GDM1 (cell line): ENCODE results near the gene CDCP1.
"Not testable (repeated sequence)": the region's sequence is repeated elsewhere in the genome, so short reads cannot be mapped to it uniquely, and the experiment has no call there.

ENCODE experiments used
- DNase-seq: peaks from one replicate; lab custom pipeline; 2025; lab: John Stamatoyannopoulos, UW

Gene CDCP1

DNA sequence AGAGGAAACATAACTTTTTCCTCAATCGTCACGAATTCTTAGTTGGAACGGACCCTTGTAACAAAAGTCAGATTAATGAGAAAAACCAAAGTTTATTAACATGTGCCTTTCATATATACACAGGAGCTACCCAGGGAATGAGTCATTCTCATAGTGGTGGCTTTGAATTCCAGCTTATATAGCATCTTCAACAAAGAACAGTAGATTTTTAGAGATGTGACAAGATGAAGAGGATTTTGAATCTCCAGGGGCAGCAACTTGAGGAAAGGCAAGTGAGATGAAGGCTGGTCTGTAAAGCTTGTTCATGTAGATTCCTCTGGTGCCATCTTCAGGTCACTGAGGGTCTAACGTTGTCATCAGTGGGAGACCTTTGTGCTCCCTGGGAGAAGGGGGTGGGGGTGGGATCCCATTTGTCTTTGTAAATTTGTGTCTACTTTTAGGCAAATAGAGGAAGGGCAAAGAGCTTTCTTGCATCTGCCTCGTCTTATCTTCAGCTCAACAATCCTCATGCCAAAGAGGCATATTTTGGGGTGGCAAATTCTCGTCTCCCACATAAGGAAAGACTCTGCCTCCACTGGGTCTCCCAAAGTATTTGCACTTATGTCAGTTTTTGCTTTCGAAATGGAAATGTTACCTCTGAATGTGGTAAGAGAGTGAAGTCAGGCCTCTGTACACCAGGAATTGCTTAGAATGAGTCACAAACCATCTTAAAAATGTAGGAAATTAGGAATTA, 90.6 kb downstream of the CDCP1 start:
- peak; percentile 4 for DNase-seq

- DNase-seq: no peak
Observed at GRCh38 chr3:45055032-45055410, 91.2 kb downstream of the CDCP1 start.

GRCh38 chr3:45054196-45054857, 91.9 kb downstream of the CDCP1 start:
- DNase-seq: no peak

- not testable (repeated sequence) for DNase-seq
Observed at GRCh38 chr3:45053805-45054195, 92.4 kb downstream of the CDCP1 start.

DNA sequence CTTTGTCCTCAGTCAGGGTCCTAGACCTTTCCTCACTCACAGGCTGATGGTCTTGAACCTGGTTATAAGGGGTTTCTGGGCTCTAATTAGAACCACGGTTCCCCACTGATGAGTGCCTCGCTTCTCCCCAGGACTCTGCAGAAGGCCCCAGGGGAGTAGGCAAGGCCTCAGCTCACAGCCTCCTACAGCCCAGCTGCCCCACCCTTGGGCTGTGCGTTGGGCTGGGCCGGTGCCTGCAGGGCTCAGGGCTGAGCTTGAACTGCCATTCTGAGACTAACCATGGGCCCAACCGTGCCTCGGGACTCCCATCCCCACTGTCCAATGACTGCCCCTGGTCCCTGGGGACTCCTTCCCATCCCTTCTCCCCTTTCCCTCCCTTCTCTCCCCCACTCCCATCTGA, 94.5 kb downstream of the CDCP1 start:
- DNase-seq: no peak

- DNase-seq: no peak
Observed at GRCh38 chr3:45049807-45050206, 96.4 kb downstream of the CDCP1 start.

- no peak for DNase-seq
Observed at GRCh38 chr3:45048244-45048643, 97.9 kb downstream of the CDCP1 start.

- peak; percentile 2 for DNase-seq
Observed at GRCh38 chr3:45043728-45044299, 102.4 kb downstream of the CDCP1 start.

DNA sequence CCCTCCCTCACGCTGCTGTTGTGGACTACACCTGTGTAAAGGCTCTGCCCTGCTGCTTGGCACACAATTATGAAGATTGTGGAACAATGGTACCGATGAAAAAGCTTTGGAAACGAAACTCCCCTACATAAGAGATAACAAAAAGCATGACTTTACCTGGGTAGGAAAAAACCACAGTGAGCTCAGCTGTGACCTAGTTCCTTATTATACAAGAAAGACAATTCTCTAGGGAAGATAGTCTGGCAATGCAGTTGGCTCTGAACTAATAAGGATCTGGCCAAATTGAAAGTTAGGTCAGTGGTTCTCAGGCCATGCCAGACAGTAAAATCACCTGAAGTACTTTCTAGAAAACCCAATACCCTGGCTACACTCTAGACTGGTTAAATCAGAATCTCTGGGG, 104.0 kb downstream of the CDCP1 start:
- no peak for DNase-seq

- no peak for DNase-seq
Observed at GRCh38 chr3:45041666-45042065, 104.5 kb downstream of the CDCP1 start.

- peak; percentile 89 for DNase-seq
Observed at GRCh38 chr3:45037720-45038455, 108.3 kb downstream of the CDCP1 start.

GRCh38 chr3:45035441-45036301, 110.5 kb downstream of the CDCP1 start:
- DNase-seq: no peak

DNA sequence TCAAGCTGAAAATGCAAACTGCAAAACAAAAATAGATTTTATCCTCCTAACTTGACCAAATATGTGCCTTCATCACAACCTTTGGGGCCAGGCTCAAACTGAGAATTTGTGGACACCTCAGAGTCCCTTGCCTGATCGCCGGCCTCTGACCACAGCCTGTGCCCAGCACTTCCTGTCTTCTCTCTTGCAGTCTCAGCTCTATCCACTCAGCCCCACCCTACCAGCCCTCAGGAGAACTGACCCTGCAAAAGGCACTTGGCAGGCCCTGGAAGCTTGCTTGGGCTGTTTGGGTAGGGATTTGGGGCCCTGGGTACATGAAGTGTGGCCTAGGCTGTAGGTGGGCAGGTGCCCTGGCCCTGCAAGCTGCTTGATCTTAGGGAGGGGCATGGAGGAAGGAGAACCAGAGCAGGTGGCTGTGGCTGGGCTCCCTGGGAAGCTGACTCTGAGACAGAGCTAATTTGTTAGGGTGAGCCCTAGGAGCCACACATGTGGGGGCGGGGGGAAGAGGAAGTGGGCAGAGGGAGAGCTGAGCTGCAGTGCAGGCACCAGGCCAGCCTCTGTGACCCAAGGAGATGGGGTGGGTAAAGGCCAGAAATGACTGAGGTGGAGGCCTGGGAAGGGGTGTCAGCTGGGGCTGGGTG, 111.4 kb downstream of the CDCP1 start:
- DNase-seq: peak; percentile 75

- DNase-seq: no peak
Observed at GRCh38 chr3:45033791-45034190, 112.4 kb downstream of the CDCP1 start.
